ENCODE results near the gene RASA4. TPM values are rescaled to one million over a fixed set of nuclear protein-coding genes. Genes with fewer than 3 reads are reported as not detected.
"Not testable (repeated sequence)": the region's sequence is repeated elsewhere in the genome, so short reads cannot be mapped to it uniquely, and the experiment has no call there.

The RASA4 gene
- 47.0 and 49.3 TPM in 2 replicates for total RNA-seq
- 24.4 TPM for total RNA-seq (2013)
- polyA plus RNA-seq, result 32.0 and 35.7 TPM in 2 replicates
- polyA minus RNA-seq, result 20.5 and 38.5 TPM in 2 replicates

DNA sequence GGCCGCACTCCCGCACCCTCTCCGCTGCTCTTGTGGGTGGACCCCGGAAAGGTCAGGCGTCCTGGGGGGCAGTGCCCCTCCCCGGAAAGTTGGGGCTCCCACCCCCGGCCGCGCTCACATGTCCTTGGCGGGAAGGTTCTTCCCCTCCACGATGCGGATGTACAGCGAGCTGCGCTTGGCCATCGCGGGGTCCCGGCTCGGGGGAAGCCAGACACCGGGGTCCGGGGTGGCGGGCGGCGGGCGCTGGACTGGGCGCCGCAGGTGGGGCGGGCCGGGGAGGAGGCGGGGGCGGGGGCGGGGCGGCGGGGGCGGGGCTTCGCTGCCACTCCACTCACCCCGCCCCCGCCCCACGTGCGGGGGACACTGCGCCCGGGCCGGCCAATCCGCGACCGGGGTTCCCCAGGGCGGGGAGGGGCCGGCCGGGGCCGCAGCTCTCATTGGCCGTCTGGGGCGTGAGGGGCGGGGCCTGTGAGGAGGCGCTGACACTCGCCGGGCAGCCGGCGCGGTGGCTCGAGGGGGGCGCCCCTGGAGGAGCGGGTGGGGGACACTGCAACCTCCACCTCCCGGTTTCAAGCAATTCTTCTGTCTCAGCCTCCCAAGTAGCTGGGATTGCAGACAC is at the start of gene RASA4:
Gene RASA4 (minus strand): TSS at position 250 of the 619 bp plus-strand sequence. CDS start 67 bp downstream, at position 183.
- Histone ChIP-seq H3K4me2 (replicated peaks; ENCODE audit: low read depth, low read length, poor library complexity, severe bottlenecking) (peak within 1 kb of the TSS; percentile 33), H3K4me3 (ENCODE audit: control extremely low read depth in 1 of 5, extremely low read depth in 1 of 5, insufficient read depth in 1 of 5, low read depth in 2 of 5, low read length in 4 of 5) (peak within 1 kb of the TSS in 3 of 5 experiments; percentile 38 to 51 (median 39)), H3K4me1 (ENCODE audit: control insufficient read depth in 2 of 2, insufficient read depth in 2 of 2, low read length in 2 of 2) (peaks cover 0 to 14% of the 10 kb centered on the region in 2 donors)
- H3K27ac ChIP-seq (ENCODE audit: low read length in 2 of 2); H3K27me3 Mint-ChIP-seq; H3K9me3 Mint-ChIP-seq (ENCODE audit: insufficient read depth); H4K20me1 ChIP-seq (ENCODE audit: control insufficient read depth, insufficient read depth, low read length, poor library complexity, severe bottlenecking); H3K79me2 ChIP-seq (ENCODE audit: control insufficient read depth, insufficient read depth, low read length); intact Hi-C loops (cut with micrococcal nuclease); H2AFZ ChIP-seq (ENCODE audit: insufficient read depth, low read depth, low read length, poor library complexity, severe bottlenecking); H3K27me3 ChIP-seq (replicated peaks in 1 of 4; ENCODE audit: control extremely low read depth in 1 of 4, control insufficient read depth in 3 of 4, insufficient read depth in 4 of 4, low read length in 3 of 4); H3K36me3 ChIP-seq (replicated peaks in 1 of 2; ENCODE audit: control extremely low read depth in 1 of 2, control insufficient read depth in 1 of 2, extremely low read depth in 1 of 2, insufficient read depth in 2 of 2, low read length in 1 of 2); H3K4me1 Mint-ChIP-seq; POLR2A ChIA-PET; H3K9me3 ChIP-seq (ENCODE audit: control extremely low read depth in 1 of 3, control insufficient read depth in 2 of 3, insufficient read depth in 1 of 3, low read length in 2 of 3); CTCF ChIA-PET; H3K27ac Mint-ChIP-seq; H3K9ac ChIP-seq (ENCODE audit: low read length): not testable (repeated sequence)
- H3K4me3 Mint-ChIP-seq, result peak within 1 kb of the TSS; percentile 53
- ATAC-seq (ENCODE audit: low read depth) (peak; percentile 95), DNase-seq (peak; percentile 49)
- under 1% methylated on average over 14 of the region's 62 CpGs for WGBS (ENCODE audit: insufficient coverage)

DNA sequence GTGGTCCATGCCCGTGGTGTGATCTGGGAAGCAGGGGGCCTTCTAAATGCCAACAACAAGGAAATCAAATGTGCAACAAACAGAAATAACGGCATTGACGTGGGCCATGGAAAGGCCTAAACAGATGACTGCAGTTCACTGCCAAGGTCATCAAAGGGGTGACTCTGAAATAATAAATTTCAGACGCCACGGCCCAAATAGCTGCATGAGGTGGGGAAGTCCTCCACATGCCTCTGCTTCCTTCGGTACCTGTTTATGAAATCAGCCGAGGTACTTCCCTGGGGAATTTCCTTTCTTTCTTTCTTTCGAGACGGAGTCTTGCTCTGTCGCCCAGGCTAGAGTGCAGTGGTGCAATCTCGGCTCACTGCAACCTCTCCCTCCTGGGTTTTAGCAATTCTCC is 48.2 kb upstream of the RASA4 start:
- H3K27ac ChIP-seq (ENCODE audit: low read length in 2 of 2); H4K20me1 ChIP-seq (ENCODE audit: control insufficient read depth, insufficient read depth, low read length, poor library complexity, severe bottlenecking); H3K4me2 ChIP-seq (replicated peaks; ENCODE audit: low read depth, low read length, poor library complexity, severe bottlenecking); DNase-seq; ATAC-seq (ENCODE audit: low read depth); POLR2A ChIA-PET; H3K4me3 Mint-ChIP-seq; H2AFZ ChIP-seq (ENCODE audit: insufficient read depth, low read depth, low read length, poor library complexity, severe bottlenecking); H3K36me3 ChIP-seq (replicated peaks in 1 of 2; ENCODE audit: control extremely low read depth in 1 of 2, control insufficient read depth in 1 of 2, extremely low read depth in 1 of 2, insufficient read depth in 2 of 2, low read length in 1 of 2); H3K9me3 Mint-ChIP-seq (ENCODE audit: insufficient read depth); intact Hi-C loops (cut with micrococcal nuclease); H3K4me3 ChIP-seq (ENCODE audit: control extremely low read depth in 1 of 5, extremely low read depth in 1 of 5, insufficient read depth in 1 of 5, low read depth in 2 of 5, low read length in 4 of 5); H3K4me1 Mint-ChIP-seq; H3K27ac Mint-ChIP-seq; CTCF ChIA-PET; H3K27me3 ChIP-seq (replicated peaks in 1 of 4; ENCODE audit: control extremely low read depth in 1 of 4, control insufficient read depth in 3 of 4, insufficient read depth in 4 of 4, low read length in 3 of 4); H3K27me3 Mint-ChIP-seq; H3K4me1 ChIP-seq (ENCODE audit: control insufficient read depth in 2 of 2, insufficient read depth in 2 of 2, low read length in 2 of 2); H3K9ac ChIP-seq (ENCODE audit: low read length); H3K79me2 ChIP-seq (ENCODE audit: control insufficient read depth, insufficient read depth, low read length); H3K9me3 ChIP-seq (ENCODE audit: control extremely low read depth in 1 of 3, control insufficient read depth in 2 of 3, insufficient read depth in 1 of 3, low read length in 2 of 3): not testable (repeated sequence)
- WGBS (ENCODE audit: insufficient coverage), result no CpG with 5 or more reads among the region's 11 CpGs

DNA sequence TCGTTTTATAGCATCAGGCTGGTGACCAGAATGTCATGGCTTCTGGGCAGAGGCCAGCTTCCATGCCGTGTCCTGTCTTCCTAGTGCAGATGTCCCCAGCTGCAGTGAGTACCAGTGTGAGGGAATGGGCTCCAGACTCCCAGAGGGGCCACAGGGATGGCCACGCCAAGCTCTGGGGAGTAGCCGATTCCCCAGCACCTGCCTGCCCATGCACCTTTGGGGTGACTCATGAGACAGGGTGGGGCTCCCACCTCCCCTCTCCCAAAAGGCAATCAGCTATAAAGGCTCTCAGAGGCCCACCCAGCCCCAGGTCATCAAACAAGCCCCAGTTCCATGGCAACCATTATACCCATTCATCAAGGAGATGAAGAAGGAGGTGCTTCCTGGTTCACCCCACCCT is 33.4 kb upstream of the RASA4 start, which contains the start of gene SPDYE2B:
Gene SPDYE2B (plus strand): TSS at position 396 of the 400 bp plus-strand sequence. CDS start 2,030 bp downstream, outside the sequence.
- ATAC-seq (ENCODE audit: low read depth); H3K27ac ChIP-seq (ENCODE audit: low read length in 2 of 2); H3K27ac Mint-ChIP-seq; H3K4me2 ChIP-seq (replicated peaks; ENCODE audit: low read depth, low read length, poor library complexity, severe bottlenecking); H3K4me1 ChIP-seq (ENCODE audit: control insufficient read depth in 2 of 2, insufficient read depth in 2 of 2, low read length in 2 of 2); H4K20me1 ChIP-seq (ENCODE audit: control insufficient read depth, insufficient read depth, low read length, poor library complexity, severe bottlenecking); H3K27me3 ChIP-seq (replicated peaks in 1 of 4; ENCODE audit: control extremely low read depth in 1 of 4, control insufficient read depth in 3 of 4, insufficient read depth in 4 of 4, low read length in 3 of 4); POLR2A ChIA-PET; H3K4me3 Mint-ChIP-seq; H2AFZ ChIP-seq (ENCODE audit: insufficient read depth, low read depth, low read length, poor library complexity, severe bottlenecking); H3K4me1 Mint-ChIP-seq; H3K9ac ChIP-seq (ENCODE audit: low read length); CTCF ChIA-PET; H3K9me3 ChIP-seq (ENCODE audit: control extremely low read depth in 1 of 3, control insufficient read depth in 2 of 3, insufficient read depth in 1 of 3, low read length in 2 of 3); DNase-seq; H3K4me3 ChIP-seq (ENCODE audit: control extremely low read depth in 1 of 5, extremely low read depth in 1 of 5, insufficient read depth in 1 of 5, low read depth in 2 of 5, low read length in 4 of 5); H3K79me2 ChIP-seq (ENCODE audit: control insufficient read depth, insufficient read depth, low read length); H3K36me3 ChIP-seq (replicated peaks in 1 of 2; ENCODE audit: control extremely low read depth in 1 of 2, control insufficient read depth in 1 of 2, extremely low read depth in 1 of 2, insufficient read depth in 2 of 2, low read length in 1 of 2); H3K9me3 Mint-ChIP-seq (ENCODE audit: insufficient read depth); H3K27me3 Mint-ChIP-seq; intact Hi-C loops (cut with micrococcal nuclease): not testable (repeated sequence)
- no CpG with 5 or more reads among the region's 4 CpGs for WGBS (ENCODE audit: insufficient coverage)

DNA sequence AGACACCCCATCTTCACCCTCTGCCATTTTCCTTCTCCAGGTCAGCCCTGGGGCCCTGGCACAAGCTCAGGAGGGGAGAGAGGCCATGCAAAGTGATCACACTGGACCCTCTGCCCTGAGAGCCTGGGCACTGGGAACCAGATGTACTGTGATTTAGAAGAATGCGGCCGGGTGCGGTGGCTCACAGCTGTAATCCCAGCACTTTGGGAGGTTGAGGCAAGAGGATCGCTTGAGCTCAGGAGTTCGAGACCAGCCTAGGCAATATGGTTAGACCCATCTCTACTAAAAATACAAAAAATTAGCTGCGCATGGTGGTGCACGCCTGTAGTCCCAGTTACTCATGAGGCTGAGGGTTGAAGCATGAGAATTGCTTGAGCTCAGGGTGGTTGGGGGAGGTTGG is 31.3 kb upstream of the RASA4 start:
- H3K4me3 ChIP-seq (ENCODE audit: control extremely low read depth in 1 of 5, extremely low read depth in 1 of 5, insufficient read depth in 1 of 5, low read depth in 2 of 5, low read length in 4 of 5); H3K9me3 ChIP-seq (ENCODE audit: control extremely low read depth in 1 of 3, control insufficient read depth in 2 of 3, insufficient read depth in 1 of 3, low read length in 2 of 3); POLR2A ChIA-PET; H3K9ac ChIP-seq (ENCODE audit: low read length); H4K20me1 ChIP-seq (ENCODE audit: control insufficient read depth, insufficient read depth, low read length, poor library complexity, severe bottlenecking); H3K36me3 ChIP-seq (replicated peaks in 1 of 2; ENCODE audit: control extremely low read depth in 1 of 2, control insufficient read depth in 1 of 2, extremely low read depth in 1 of 2, insufficient read depth in 2 of 2, low read length in 1 of 2); ATAC-seq (ENCODE audit: low read depth); CTCF ChIA-PET; H3K27ac ChIP-seq (ENCODE audit: low read length in 2 of 2); intact Hi-C loops (cut with micrococcal nuclease); H3K4me3 Mint-ChIP-seq; DNase-seq; H3K4me1 ChIP-seq (ENCODE audit: control insufficient read depth in 2 of 2, insufficient read depth in 2 of 2, low read length in 2 of 2); H3K27me3 Mint-ChIP-seq; H3K79me2 ChIP-seq (ENCODE audit: control insufficient read depth, insufficient read depth, low read length); H3K9me3 Mint-ChIP-seq (ENCODE audit: insufficient read depth); H3K4me2 ChIP-seq (replicated peaks; ENCODE audit: low read depth, low read length, poor library complexity, severe bottlenecking); H3K27ac Mint-ChIP-seq; H2AFZ ChIP-seq (ENCODE audit: insufficient read depth, low read depth, low read length, poor library complexity, severe bottlenecking); H3K27me3 ChIP-seq (replicated peaks in 1 of 4; ENCODE audit: control extremely low read depth in 1 of 4, control insufficient read depth in 3 of 4, insufficient read depth in 4 of 4, low read length in 3 of 4); H3K4me1 Mint-ChIP-seq: not testable (repeated sequence)
- WGBS (ENCODE audit: insufficient coverage), result no CpG with 5 or more reads among the region's 7 CpGs

All from B cell (primary cell).